H1 (cell line): Measurements from ENCODE around the gene VWA3B. TPM values are rescaled to one million over a fixed set of nuclear protein-coding genes. Genes with fewer than 3 reads are reported as not detected.

Experiments used
- GTF2F1 ChIP-seq: IDR thresholded peaks from 2 replicates; pipeline ENCODE4 v1.6.1; 2012; ENCODE audit warnings: low read depth, low read length, improper control_type of control experiment, borderline replicate concordance
- polyA plus RNA-seq, 7 experiments: library from polyadenylated mRNA; depleted of rRNA in 3 of 7; stranded (reverse) in 5 of 7; unstranded in 2 of 7; fragments of >200 nt in 5 of 7; fragments of 200-250 nt in 2 of 7; gene quantifications; 1 replicate in 5 of 7; 2 replicates in 1 of 7; 4 replicates in 1 of 7; pipeline versions ENCODE4 v1.2.1 to v1.2.3, GENCODE V29; 2011 to 2013; ENCODE audit warnings: missing spikeins in 2 of 7, mixed read lengths in 2 of 7
- total RNA-seq: library from RNA; stranded (reverse); fragmentation: NEBNext Ultra II Directional; extraction: Animal tissue kit (Norgen Biotek cat#: 25700); gene quantifications from 2 replicates; pipeline ENCODE4 v1.2.1, GENCODE V29; 2021
- TF ChIP-seq, protein P1 (sequence below): fragments of 300-600 bp; sonication (generic); IDR thresholded peaks from 2 replicates; pipeline ENCODE4 v1.7.1; 2012; ENCODE audit warnings: low read length, moderate library complexity, mild to moderate bottlenecking, inconsistent platforms; ENCODE audit not compliant: insufficient replicate concordance

Gene VWA3B
- total and polyA plus RNA-seq, 2 of the 8 experiments (the other 6 are each of a cell fraction or from before 2014, with no cell fraction given) = not detected

- TF ChIP-seq, protein P1, sequence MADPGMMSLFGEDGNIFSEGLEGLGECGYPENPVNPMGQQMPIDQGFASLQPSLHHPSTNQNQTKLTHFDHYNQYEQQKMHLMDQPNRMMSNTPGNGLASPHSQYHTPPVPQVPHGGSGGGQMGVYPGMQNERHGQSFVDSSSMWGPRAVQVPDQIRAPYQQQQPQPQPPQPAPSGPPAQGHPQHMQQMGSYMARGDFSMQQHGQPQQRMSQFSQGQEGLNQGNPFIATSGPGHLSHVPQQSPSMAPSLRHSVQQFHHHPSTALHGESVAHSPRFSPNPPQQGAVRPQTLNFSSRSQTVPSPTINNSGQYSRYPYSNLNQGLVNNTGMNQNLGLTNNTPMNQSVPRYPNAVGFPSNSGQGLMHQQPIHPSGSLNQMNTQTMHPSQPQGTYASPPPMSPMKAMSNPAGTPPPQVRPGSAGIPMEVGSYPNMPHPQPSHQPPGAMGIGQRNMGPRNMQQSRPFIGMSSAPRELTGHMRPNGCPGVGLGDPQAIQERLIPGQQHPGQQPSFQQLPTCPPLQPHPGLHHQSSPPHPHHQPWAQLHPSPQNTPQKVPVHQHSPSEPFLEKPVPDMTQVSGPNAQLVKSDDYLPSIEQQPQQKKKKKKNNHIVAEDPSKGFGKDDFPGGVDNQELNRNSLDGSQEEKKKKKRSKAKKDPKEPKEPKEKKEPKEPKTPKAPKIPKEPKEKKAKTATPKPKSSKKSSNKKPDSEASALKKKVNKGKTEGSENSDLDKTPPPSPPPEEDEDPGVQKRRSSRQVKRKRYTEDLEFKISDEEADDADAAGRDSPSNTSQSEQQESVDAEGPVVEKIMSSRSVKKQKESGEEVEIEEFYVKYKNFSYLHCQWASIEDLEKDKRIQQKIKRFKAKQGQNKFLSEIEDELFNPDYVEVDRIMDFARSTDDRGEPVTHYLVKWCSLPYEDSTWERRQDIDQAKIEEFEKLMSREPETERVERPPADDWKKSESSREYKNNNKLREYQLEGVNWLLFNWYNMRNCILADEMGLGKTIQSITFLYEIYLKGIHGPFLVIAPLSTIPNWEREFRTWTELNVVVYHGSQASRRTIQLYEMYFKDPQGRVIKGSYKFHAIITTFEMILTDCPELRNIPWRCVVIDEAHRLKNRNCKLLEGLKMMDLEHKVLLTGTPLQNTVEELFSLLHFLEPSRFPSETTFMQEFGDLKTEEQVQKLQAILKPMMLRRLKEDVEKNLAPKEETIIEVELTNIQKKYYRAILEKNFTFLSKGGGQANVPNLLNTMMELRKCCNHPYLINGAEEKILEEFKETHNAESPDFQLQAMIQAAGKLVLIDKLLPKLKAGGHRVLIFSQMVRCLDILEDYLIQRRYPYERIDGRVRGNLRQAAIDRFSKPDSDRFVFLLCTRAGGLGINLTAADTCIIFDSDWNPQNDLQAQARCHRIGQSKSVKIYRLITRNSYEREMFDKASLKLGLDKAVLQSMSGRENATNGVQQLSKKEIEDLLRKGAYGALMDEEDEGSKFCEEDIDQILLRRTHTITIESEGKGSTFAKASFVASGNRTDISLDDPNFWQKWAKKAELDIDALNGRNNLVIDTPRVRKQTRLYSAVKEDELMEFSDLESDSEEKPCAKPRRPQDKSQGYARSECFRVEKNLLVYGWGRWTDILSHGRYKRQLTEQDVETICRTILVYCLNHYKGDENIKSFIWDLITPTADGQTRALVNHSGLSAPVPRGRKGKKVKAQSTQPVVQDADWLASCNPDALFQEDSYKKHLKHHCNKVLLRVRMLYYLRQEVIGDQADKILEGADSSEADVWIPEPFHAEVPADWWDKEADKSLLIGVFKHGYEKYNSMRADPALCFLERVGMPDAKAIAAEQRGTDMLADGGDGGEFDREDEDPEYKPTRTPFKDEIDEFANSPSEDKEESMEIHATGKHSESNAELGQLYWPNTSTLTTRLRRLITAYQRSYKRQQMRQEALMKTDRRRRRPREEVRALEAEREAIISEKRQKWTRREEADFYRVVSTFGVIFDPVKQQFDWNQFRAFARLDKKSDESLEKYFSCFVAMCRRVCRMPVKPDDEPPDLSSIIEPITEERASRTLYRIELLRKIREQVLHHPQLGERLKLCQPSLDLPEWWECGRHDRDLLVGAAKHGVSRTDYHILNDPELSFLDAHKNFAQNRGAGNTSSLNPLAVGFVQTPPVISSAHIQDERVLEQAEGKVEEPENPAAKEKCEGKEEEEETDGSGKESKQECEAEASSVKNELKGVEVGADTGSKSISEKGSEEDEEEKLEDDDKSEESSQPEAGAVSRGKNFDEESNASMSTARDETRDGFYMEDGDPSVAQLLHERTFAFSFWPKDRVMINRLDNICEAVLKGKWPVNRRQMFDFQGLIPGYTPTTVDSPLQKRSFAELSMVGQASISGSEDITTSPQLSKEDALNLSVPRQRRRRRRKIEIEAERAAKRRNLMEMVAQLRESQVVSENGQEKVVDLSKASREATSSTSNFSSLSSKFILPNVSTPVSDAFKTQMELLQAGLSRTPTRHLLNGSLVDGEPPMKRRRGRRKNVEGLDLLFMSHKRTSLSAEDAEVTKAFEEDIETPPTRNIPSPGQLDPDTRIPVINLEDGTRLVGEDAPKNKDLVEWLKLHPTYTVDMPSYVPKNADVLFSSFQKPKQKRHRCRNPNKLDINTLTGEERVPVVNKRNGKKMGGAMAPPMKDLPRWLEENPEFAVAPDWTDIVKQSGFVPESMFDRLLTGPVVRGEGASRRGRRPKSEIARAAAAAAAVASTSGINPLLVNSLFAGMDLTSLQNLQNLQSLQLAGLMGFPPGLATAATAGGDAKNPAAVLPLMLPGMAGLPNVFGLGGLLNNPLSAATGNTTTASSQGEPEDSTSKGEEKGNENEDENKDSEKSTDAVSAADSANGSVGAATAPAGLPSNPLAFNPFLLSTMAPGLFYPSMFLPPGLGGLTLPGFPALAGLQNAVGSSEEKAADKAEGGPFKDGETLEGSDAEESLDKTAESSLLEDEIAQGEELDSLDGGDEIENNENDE = no peak
- TF ChIP-seq GTF2F1 = no peak
Measured at GRCh38 chr2:98252038-98252773, 165.2 kb downstream of the VWA3B start (continued).
